ENCODE measurements around the gene SPACA4. TPM values are rescaled to one million over a fixed set of nuclear protein-coding genes. Genes with fewer than 3 reads are reported as not detected.

SPACA4 gene
- total RNA-seq, 1 experiment from 2014 or later, result not detected

GRCh38 chr19:48635966-48636858 lies 29.7 kb downstream of the SPACA4 start:
- H3K27ac ChIP-seq, result peak overlapping the region; percentile 52
- no peak for TF ChIP-seq EZH2 (IDR thresholded peaks at IDR 0.05; ENCODE audit: low read depth)
- TF ChIP-seq, protein P1, sequence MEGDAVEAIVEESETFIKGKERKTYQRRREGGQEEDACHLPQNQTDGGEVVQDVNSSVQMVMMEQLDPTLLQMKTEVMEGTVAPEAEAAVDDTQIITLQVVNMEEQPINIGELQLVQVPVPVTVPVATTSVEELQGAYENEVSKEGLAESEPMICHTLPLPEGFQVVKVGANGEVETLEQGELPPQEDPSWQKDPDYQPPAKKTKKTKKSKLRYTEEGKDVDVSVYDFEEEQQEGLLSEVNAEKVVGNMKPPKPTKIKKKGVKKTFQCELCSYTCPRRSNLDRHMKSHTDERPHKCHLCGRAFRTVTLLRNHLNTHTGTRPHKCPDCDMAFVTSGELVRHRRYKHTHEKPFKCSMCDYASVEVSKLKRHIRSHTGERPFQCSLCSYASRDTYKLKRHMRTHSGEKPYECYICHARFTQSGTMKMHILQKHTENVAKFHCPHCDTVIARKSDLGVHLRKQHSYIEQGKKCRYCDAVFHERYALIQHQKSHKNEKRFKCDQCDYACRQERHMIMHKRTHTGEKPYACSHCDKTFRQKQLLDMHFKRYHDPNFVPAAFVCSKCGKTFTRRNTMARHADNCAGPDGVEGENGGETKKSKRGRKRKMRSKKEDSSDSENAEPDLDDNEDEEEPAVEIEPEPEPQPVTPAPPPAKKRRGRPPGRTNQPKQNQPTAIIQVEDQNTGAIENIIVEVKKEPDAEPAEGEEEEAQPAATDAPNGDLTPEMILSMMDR (conservative IDR thresholded peaks at IDR 0.05), result no peak
- H2AFZ ChIP-seq, result peak overlapping the region; percentile 78
- peak; percentile 38 to 39 for DNase-seq
- peaks cover 11% of the 10 kb centered on the region for H3K79me2 ChIP-seq (ENCODE audit: low read depth)
- H3K4me2 ChIP-seq, result peak overlapping the region; percentile 83
- no peaks in the 10 kb centered on the region for H4K20me1 ChIP-seq (ENCODE audit: insufficient read depth)
- H3K4me3 ChIP-seq, result peak overlapping the region; percentile 74
- intact Hi-C loops (cut with micrococcal nuclease; ENCODE audit: unreplicated experiment), result loop anchor here (5.0 kb wide), 2 partner anchors 101 to 134 kb away; no protein-coding TSS in a partner anchor
- CTCF ChIA-PET, result interaction anchor here (0.7 kb wide), 1 partner anchor 461 kb away, joined by 12 read pairs; no protein-coding TSS in a partner anchor
- POLR2A ChIA-PET (ENCODE audit: unreplicated experiment), result no interaction called here
- no peaks in the 10 kb centered on the region for H3K9me2 ChIP-seq (ENCODE audit: insufficient read depth)
- no peaks in the 10 kb centered on the region for H3K9me3 ChIP-seq (ENCODE audit: insufficient read depth, low read depth)
- no peaks in the 10 kb centered on the region for H3K27me3 ChIP-seq (ENCODE audit: insufficient read depth, low read depth)
- BruUV-seq (replicated peaks), result no TSS peak
- no peaks in the 10 kb centered on the region; the same call in 1 of the 2 replicates for H3K36me3 ChIP-seq (ENCODE audit: low read depth)
- peaks cover 31% of the 10 kb centered on the region for H3K4me1 ChIP-seq (replicated peaks; ENCODE audit: insufficient read depth)
- H3F3A ChIP-seq (ENCODE audit: insufficient read depth, low read depth), result peaks cover 46% of the 10 kb centered on the region

DNA sequence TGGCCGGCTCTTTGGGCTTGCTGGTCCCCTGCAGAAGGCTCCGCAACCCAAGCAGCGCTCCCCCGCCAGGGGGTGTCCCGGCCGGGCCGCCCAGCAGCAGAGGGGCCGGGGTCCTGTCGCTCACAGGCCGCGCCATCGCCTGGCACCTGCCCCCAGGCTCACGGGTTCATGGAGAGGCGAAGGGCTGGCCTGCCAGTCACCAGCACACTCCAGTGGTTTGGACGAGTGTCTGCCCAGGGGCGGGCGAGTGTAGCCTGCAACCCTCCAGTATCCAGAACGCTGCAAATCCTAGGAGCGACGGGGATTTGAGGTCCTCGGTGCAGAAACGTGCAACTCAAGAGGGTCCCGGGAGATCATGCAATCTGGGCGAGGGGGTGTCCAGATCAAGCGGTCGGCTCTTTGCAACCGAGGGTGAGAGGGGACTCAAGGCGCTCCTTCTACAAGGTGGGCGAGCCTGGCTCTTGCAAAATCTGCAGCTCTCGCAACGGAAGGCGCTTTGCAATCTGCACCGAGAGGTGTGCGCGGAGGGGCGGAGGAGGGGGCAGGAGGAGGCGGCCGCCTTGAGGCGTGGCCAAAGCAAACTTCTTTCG lies 30.4 kb downstream of the SPACA4 start, which contains the start of gene DBP:
DBP (minus strand) TSS at position 521 of the 590 bp plus-strand sequence; CDS start at position 136, 385 bp downstream.
- Histone ChIP-seq H3K27ac (peak within 1 kb of the TSS; percentile 84), H3K4me1 (replicated peaks; ENCODE audit: insufficient read depth) (peaks cover 31% of the 10 kb centered on the region), H3K4me2 (peak within 1 kb of the TSS; percentile 83), H3K79me2 (ENCODE audit: low read depth) (peaks cover 11% of the 10 kb centered on the region), H3K27me3 (ENCODE audit: insufficient read depth, low read depth) (no peaks in the 10 kb centered on the region), H3F3A (ENCODE audit: insufficient read depth, low read depth) (peaks cover 43% of the 10 kb centered on the region), H3K9me3 (ENCODE audit: insufficient read depth, low read depth) (no peaks in the 10 kb centered on the region), H3K4me3 (peak within 1 kb of the TSS; percentile 74), H4K20me1 (ENCODE audit: insufficient read depth) (no peaks in the 10 kb centered on the region), H3K9me2 (ENCODE audit: insufficient read depth) (no peaks in the 10 kb centered on the region), H3K36me3 (ENCODE audit: low read depth) (no peaks in the 10 kb centered on the region), H2AFZ (peak within 1 kb of the TSS; percentile 85)
- ChIA-PET POLR2A (ENCODE audit: unreplicated experiment) (no interaction called here), CTCF (interaction anchor here (0.7 kb wide), 1 partner anchor 461 kb away, joined by 12 read pairs; no protein-coding TSS in a partner anchor)
- intact Hi-C loops (cut with micrococcal nuclease; ENCODE audit: unreplicated experiment), result loop anchor here (1.0 to 5.0 kb wide), 3 partner anchors 18 to 135 kb away; partner anchors contain the start of genes RPL18 and SPHK2
- BruUV-seq (replicated peaks), result no TSS peak
- DNase-seq, result peak in 1 of 2 experiments; percentile 63
- TF ChIP-seq, protein P1 (conservative IDR thresholded peaks at IDR 0.05), result peak; percentile 27; the same call in 1 of the 2 replicates
- no peak for TF ChIP-seq EZH2 (IDR thresholded peaks at IDR 0.05; ENCODE audit: low read depth)

DNA sequence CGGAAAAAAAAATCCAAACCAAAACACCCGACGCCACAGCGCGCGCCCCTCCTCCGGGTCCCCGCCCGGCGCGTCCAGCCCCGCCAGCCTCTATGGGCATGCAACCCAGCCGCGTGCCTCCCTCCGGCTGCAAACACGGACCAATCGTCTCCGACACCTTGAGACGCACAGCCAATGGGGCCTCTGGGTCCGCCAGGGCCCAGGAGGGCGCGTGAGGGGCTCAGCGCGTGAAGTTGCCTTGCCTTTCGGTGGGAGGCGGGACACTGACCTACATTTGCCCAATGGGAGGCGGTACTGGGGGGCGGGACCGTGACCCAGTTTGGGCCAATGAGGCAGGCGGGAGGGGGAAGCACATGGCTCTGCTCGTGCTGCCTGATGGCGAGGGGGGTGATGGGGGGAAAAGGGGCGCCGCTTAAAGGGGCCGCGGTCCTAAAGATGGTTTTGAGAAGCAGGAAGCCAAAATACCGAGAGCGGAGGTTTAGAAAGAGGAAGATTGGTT lies 31.0 kb downstream of the SPACA4 start:
- CTCF ChIA-PET, result interaction anchor here (0.7 kb wide), 1 partner anchor 460 kb away, joined by 12 read pairs; no protein-coding TSS in a partner anchor

More for the DNA sequence above, 31.0 kb downstream of the SPACA4 start:
- Histone ChIP-seq H3K27ac (peak overlapping the region; percentile 84), H3K79me2 (ENCODE audit: low read depth) (peaks cover 11% of the 10 kb centered on the region), H3K4me2 (peak overlapping the region; percentile 83), H3K9me2 (ENCODE audit: insufficient read depth) (no peaks in the 10 kb centered on the region), H3K9me3 (ENCODE audit: insufficient read depth, low read depth) (no peaks in the 10 kb centered on the region), H3K4me1 (replicated peaks; ENCODE audit: insufficient read depth) (peaks cover 31% of the 10 kb centered on the region), H3K27me3 (ENCODE audit: insufficient read depth, low read depth) (no peaks in the 10 kb centered on the region), H2AFZ (peak overlapping the region; percentile 85), H4K20me1 (ENCODE audit: insufficient read depth) (no peaks in the 10 kb centered on the region), H3K36me3 (ENCODE audit: low read depth) (no peaks in the 10 kb centered on the region), H3F3A (ENCODE audit: insufficient read depth, low read depth) (peaks cover 40% of the 10 kb centered on the region), H3K4me3 (peak overlapping the region; percentile 74)
- DNase-seq, result peak; percentile 100
- intact Hi-C loops (cut with micrococcal nuclease; ENCODE audit: unreplicated experiment), result loop anchor here (1.0 to 5.0 kb wide), 3 partner anchors 18 to 135 kb away; partner anchors contain the start of genes RPL18 and SPHK2
- TF ChIP-seq, protein P1 (conservative IDR thresholded peaks at IDR 0.05), result no peak
- no peak for TF ChIP-seq EZH2 (IDR thresholded peaks at IDR 0.05; ENCODE audit: low read depth)
- no TSS peak for BruUV-seq (replicated peaks)
- POLR2A ChIA-PET (ENCODE audit: unreplicated experiment), result interaction anchor here (0.6 to 0.7 kb wide), 2 partner anchors 151 to 168 kb away, joined by 7 to 23 read pairs; no protein-coding TSS in a partner anchor
